SKM-1 treated with dmso at 0.1 percent for 144 hours (cell line): Measurements from ENCODE around the gene TMEM145.

Source experiments
- DNase-seq: peaks from one replicate; lab custom pipeline; 2025; ENCODE audit not compliant: unreplicated experiment; lab: John Stamatoyannopoulos, UW

The TMEM145 gene

DNA sequence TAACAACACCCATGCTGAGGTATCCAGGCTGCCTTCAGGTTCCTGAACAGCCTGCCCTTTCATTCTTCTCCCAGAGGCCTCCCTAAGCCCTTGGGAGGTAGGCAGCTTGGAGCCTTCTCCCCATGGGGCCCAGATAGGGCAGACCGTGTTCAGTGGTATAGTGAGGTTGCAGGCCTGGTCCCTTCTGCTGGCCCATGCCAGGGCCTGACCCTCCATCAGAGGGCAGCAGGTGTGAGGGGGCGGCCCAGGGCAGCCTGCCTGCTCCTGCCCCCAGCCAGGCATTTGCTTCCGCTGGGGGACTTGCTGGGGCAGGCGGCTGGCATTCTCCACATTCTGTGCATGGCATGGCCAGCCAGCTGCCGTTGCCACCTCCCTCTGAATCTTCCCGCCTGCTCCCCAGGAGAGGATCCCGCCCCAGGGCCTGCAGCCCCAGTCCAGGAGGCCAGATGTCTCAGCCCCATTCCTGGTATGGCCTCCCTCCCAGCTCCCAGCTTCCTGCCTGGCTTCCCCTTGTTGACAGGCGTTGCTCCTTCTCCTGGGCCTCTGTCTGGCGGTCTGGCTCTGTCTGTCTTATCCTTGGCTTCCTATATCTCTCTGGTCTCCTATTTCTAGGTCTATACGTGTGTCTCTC lies 35.2 kb upstream of the TMEM145 start:
- no peak for DNase-seq

DNA sequence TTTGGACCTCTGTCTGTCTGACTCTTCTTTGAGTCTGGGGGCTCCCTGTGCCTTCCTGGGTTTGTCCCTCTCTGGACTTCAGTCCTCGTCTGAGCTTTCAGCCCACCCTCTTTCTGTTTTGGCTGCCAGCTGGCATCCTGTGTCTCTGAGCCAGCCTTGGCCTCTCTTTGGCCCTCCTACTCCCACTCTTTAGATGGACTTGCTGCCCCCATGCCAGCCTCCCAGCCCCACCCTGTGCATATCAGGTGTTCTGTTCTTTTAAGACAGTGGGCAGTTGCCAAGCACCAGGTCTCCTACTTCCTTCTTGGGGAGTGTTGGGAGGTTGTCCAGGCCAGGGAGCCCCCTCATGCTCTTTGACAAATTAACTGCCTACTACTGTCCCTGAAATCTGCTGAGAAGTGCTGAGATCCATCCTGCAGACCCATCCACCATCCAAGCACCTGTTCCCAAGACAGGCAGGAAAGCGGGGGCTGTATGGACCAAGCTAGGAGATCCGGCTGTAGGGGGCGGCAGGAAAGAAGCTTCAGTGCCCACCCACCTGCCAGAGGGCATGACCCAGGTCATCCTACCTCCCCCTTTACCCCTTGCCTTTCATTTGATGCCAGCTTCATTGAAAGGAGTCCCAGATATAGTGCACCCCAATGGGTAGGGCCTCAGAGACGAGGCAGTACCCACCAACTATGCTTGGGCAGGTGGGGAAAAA lies 34.5 kb upstream of the TMEM145 start:
- no peak for DNase-seq

DNA sequence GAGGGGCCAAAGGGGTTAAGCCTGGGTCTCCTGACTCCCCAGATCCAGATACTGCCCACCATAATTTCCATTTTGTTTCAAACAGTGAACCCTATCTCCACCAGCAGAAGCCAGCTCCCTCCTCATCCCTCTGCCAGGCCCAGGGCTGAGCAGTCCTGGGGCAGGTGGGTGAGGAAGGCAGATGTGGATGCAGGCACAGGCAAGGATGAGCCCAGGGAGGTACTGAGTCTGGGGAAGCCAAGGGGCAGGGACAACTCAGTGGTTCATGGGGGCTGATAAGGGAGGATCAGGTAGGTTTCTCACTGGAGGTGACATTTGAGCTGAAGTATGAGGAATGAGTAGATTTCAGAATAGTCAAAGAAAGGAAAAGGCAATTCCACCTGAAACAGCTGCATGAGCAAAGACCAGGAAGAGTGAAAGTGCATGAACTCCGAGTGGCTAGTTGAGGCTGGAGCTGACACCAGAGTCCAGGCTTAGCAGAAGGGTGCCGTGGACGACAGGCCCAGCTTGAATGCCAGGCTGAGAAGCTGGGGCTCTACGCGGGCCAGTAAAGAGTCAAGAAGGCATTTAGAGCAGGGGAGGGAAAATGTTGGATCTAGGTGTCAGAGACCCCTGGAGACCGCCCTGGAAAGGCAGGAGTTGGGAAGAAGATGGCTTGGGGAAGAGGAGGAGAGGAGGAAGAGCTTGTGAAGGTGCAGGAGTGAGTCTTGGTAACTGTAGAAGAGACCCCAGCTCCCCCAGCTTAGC lies 33.8 kb upstream of the TMEM145 start:
- DNase-seq: no peak

DNA sequence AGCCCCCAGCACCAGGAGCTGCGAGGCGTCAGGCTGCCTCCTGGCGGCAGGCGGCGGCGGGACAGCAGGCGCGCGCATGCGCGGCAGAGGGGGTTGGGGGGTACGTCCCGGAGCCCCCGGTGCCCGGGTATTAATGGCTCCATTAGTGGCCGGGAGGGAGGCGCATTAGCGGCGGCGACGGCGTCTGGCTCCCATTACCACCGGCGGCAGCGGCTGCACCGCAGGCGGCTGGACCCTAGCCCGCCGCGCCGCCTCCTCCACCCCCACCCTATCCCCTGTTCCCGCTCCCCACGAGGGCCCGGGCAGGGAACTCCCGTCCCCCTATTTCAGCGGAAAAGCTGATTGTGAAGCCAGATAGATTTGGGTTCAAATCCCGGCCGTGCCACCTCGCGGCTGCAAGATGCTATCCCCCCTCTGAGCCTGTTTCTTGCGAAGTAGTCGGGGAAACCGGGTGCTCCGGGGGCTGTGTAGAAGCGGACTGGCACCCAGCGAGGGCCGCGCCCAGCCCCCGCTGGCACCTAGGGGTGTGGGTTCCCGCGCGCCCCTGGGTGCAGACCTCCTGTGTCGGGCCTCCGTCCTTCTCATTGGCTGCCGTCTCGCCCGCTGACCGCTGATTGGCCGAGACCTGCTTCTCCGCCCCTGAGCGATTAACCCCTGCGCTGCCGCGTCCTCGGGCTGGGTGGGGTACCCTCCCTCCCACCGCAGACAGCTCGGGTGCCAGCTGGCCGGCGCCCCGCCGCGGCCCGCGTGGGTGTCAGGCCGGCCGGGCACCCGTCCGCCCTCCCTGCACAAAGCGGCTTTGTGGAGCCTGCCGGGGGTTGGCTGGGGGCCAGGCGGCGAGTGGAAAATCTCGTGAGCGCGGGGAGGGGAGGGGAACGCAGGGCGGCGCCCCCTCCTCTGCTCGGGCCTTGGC lies 33.0 kb upstream of the TMEM145 start:
- DNase-seq: peak; percentile 44

DNA sequence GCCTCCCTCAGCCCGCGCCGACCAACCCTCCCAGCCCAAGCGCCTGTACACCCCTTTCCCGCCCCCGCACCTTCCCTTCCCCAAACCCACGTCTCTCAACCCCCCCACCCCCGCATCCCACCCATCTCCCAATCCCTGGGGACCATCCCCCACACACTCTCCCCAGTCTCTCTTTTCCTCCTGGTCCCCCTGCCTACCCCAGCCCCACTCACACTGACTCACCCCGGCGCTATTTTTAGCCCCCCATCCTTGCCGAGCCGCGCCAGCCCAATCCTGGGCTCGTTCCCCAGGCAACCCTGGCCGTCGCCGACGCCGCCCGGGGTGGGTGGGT lies 32.3 kb upstream of the TMEM145 start:
- no peak for DNase-seq

DNA sequence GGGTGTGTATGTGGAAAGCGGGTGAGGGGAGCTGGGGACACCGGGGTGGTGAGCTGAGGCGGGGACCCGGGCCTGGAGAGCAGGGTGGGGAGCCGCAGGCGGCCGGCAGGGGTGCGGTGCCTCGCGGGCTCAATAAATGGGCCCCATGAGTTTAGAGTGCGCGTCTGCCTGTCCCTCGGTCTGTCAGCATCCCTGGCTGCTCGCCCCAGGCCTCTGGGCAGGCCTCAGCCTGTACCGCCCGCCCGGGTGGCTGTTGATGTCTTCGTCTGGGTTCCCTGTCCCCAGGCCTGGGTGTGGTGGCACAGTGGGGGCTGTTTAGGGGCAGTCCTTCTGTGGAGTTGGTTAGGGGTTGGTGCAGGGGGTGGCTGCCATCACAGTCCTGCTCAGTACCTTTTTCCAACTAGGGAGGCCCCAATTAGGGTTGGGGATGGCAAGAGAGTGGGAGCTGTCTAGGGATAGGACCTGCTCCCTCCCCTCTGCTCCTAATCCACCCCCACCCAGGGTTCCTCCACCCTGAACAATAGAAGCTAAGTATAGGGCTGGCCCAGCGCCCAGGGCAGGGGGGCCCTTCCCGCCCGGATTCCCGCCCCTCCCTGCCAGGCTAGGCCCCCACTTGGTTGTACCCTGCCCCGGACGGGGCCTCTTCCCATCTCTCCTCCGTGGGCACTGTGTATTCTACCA lies 31.8 kb upstream of the TMEM145 start:
- DNase-seq: no peak

DNA sequence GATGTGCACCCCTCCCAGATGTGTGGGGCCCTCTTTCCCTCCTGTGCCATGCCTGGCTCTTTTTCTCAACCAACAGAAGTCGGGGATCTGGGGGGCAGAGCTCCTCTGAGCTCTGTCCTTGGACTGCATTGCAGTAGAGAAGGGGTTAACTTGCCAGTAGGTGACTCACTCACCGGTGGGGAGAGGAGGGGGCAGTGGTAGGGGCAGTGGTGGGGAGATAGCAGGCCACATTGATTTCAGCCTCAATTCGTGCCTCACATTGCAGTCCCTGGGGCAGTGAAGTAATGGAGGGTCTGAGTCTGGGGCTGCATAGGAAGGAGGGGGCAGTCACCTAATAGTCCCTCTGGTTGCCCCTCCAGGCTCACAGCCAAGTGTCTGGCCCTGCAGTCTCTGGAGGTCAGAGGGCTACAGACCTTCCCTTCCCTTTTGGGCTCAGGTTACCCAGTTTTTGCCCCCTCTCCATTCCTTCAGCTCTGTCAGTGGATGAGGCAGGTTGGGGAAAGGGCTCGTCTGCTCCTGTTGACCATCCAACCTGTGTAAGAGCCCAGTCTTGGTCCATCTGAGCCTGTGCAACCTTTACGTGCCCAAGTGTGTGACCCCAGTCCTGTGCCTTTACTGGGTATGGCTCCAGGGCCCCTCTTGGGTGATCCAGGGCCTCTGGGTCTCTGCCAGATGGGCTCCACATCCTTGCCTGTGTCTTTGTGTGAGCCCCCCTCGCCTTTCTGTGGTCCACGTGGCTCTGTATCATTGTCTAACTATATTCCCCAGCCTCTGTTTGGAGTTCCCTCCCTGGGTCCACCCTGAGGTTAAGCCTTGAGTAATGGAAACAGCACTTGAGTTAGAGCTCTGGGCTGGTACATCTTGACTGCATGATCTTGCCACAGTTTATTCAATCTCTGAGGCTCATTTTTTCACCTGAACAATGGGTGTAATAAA lies 31.0 kb upstream of the TMEM145 start:
- DNase-seq: no peak

DNA sequence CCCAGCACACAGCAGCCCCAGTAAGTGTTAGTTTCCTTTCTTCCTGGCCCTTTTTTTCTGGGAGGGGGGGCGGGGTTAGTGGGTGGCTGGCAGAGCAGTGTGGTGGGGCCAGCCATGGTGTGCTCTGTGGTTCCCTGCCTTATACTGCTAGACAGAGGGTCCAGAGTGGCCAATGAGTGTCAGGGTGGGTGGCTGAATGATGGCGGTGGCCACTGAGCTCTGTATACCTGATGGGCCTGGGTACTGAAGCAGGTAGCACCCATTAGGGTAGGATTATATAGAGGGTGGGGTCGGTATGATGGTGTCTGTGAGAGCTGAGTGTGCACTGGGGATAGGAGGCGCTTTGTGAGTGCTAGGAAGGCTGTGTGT lies 30.3 kb upstream of the TMEM145 start:
- no peak for DNase-seq

DNA sequence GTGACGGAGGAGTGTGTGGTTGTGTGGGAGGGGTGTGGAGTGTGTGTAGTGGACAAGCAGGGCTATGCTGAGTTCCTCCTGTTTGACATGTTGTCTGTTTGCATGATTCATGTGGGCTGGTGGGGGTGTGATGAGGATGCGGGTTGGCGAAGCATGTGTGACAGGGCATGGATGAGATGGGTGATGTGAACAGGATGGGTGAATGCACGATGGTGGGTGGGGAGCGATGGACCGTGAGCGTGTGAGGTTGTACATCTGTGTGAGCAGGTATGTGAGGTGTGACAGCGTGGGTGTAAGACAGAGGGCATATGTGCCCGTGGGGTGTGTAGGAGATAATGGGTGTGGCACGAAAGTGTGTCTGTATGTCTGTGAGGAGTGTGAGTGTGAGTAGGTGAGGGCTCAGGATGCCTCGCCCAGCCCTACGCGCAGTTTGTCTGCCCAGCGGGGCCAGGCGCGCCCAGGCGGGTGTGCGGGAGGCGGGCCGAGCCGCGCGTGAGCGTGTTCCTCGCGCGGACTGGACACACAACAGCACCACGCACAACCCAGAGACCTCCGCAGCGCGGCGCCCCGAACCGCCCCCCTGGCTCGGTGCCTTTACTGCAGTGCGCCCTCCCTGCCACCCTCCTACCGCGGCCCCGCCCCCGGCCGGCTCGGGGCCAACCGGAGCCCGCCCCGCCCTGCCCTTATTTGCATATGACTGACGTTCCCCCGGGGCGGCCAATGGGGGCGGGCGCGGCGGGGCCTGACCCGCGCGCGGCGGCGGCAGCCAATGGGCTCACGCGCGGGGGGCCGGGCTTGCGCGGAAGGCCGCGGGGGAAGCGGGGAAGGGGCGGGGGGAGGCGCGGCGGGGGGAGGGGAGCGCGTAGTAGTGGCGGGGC lies 29.7 kb upstream of the TMEM145 start:
- DNase-seq: peak; percentile 69

DNA sequence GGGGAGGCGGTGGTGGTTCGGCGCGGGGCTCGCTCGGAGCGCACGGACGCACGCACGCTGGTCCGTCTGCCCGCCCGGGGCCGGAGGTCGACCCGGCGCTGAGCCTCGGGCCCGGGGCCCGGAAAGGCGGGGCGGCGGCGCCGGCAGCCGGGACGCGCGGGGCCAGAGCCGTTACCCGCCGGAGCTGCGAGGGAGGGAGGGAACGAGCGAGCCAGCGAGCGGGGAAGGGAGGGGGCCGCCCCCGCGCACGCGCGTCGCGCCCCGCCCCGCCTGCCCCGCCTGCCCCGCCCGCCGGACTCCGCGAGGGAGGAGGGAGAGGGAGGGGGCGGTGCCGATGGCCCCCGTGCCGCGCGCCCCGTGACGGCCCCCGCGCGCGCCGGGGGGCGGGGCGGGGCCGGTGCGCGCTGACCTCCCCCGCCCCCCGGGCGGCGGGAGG lies 29.0 kb upstream of the TMEM145 start:
- peak; percentile 31 for DNase-seq

DNA sequence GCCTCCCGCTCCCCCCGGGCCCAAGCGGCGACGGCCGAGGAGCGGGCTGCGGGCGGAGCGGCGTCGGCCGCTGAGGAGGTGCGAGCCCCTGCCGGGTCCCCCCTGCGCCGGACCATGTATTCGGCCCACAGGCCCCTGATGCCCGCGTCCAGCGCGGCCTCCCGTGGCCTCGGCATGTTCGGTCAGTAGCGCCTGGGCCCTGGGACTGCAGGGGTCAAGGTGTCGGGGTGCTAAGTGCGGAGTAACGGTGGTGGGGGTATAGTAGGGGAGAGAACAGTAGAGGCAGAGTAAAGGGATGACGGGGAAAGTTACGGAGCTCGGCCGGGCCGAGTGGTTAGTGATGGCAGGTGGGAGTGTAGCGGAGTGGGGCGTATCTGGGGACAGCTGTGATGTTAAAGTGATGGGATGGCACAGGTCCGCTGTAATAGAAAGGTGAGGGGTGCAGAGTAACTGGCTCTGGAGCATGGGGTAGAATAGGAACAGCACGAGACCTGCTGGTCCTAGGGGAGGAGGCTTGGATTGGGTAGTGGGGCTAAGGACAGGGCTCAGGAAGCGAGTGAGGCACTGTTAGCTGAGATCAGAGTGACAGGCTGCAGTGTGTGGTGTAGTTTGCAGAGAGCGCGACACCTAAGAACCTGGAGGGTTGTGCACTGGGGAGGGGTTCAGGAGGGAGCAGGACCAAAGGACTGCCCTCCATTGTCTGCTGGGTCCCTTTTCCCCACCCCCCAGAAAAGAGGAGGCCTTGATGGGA lies 28.3 kb upstream of the TMEM145 start:
- DNase-seq: no peak

DNA sequence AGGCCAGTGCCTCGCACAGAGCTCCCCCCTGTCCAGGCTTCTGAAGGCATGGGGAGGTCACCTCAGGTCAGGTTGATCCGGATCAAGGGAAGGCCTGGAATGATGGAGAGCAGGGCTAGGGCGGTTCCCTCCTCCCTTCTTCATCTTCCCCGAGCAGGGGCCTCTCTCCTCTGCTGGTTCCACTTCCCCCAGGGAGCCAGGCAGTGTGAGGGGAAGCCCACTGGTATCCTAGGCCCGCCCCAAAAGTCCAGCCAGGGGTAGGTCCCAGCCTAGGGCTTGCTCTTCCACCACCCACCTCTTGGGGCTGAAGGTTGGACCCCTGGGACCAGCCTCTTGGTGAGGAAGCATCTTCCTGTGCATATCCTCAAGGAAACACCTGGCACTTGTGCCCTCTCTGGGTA lies 27.6 kb upstream of the TMEM145 start:
- DNase-seq: no peak

DNA sequence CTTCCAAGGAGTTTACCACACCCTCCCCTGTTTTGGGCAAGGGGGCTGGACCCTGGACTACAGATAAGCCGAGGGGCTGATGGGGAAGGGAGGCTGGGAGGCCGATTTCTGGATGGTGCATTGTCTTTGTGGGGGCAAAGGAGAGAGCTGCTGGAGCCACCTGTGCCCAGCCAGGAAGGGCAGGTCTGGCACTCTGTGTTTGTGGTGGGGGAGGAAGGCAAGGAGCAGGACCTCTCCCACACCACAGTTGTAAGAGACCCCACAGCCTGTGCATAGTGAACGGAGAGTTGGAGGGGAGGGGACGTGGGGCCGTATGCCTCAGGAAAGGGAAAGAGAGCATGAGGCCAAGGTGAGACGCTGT lies 27.1 kb upstream of the TMEM145 start:
- DNase-seq: no peak

DNA sequence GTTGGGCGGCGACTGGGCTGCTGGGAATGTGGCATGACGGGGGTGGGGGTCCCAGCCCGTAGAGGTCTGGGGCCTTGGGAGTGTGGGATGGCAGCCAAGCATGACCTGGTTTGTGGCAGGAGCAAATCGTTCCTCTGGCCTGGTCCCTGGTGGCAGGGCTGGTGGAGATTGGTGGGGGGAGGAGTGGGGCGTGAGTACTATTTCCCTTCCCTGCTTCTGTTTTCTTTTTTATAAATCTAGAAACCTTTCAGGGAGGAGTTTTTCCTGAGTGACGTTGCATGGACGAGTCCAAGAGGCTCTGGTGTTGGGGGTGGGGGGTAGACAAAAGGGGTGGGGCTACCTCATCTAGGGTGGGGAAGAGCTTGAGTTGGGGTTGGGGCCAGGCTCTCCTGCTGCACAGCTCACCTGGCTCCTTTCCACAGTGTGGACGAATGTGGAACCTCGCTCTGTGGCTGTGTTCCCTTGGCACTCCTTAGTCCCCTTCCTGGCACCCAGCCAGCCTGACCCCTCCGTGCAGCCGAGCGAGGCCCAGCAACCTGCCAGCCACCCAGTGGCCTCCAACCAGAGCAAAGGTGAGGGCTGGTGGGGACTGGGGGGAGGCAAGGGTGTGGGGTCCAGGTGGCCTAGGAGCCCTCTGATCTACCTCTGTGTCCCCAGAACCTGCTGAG lies 26.6 kb upstream of the TMEM145 start:
- DNase-seq: no peak

DNA sequence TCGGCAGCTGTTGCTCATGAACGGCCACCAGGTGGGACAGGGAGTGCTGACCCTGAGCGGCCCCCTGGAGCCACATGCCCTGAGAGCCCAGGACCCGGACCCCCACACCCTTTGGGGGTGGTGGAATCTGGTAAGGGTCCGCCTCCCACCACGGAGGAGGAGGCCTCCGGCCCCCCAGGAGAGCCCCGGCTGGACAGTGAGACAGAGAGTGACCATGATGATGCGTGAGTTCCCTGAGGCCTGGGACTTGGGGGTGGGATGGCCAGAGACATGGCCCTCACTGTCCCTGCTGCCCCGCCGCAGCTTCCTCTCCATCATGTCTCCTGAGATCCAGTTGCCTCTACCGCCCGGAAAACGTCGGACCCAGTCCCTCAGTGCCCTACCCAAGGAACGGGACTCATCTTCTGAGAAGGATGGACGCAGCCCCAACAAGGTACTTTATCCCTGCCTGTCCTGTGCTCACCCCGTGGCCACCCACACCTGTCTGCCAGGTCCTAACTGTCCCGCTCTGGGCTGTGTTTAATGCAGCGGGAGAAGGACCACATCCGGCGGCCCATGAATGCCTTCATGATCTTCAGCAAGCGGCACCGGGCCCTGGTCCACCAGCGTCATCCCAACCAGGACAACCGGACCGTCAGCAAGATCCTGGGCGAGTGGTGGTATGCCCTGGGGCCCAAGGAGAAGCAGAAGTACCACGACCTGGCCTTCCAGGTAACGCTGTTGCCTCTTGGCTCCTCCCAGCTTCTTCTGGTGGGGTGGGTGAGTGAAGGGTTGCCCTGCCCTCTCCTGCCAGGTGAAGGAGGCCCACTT lies 25.9 kb upstream of the TMEM145 start:
- DNase-seq: no peak

DNA sequence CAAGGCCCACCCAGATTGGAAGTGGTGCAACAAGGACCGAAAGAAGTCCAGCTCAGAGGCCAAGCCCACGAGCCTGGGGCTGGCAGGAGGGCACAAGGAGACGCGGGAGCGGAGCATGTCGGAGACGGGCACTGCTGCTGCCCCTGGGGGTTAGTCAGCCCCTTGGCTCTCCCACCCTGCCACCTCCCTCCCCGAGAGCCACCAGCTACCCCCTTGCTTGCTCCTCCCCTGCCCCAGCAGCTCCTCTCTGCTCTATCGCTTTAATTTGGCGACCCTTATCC lies 25.3 kb upstream of the TMEM145 start:
- no peak for DNase-seq

DNA sequence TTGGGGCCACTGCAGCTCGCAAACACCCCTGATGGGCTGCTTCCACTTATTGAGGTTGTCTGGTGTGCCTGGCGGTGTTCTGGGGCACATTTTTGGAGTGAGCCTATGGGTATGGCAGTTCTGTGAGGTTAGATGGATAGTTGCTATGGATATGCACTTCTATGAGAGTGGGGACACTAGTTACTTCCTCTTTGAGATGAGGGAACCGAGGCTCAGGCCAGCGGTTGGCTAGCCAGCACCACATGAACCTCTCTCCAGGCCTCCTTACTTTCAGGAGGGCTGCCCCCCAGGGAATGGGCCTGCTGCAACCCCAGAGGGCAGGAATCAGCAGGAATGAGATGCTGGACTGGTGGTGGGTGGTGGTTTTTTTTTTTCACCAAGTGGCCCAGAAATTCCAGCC lies 24.7 kb upstream of the TMEM145 start:
- no peak for DNase-seq
